NCI-H748 treated with DMSO at 0.1 percent for 48 hours (cell line): ENCODE measurements around the gene GYPC.
"Not testable (repeated sequence)": the region's sequence is repeated elsewhere in the genome, so short reads cannot be mapped to it uniquely, and the experiment has no call there.

Experiments used
- DNase-seq: peaks from one replicate; lab custom pipeline; 2025; lab: John Stamatoyannopoulos, UW

The GYPC gene

DNA sequence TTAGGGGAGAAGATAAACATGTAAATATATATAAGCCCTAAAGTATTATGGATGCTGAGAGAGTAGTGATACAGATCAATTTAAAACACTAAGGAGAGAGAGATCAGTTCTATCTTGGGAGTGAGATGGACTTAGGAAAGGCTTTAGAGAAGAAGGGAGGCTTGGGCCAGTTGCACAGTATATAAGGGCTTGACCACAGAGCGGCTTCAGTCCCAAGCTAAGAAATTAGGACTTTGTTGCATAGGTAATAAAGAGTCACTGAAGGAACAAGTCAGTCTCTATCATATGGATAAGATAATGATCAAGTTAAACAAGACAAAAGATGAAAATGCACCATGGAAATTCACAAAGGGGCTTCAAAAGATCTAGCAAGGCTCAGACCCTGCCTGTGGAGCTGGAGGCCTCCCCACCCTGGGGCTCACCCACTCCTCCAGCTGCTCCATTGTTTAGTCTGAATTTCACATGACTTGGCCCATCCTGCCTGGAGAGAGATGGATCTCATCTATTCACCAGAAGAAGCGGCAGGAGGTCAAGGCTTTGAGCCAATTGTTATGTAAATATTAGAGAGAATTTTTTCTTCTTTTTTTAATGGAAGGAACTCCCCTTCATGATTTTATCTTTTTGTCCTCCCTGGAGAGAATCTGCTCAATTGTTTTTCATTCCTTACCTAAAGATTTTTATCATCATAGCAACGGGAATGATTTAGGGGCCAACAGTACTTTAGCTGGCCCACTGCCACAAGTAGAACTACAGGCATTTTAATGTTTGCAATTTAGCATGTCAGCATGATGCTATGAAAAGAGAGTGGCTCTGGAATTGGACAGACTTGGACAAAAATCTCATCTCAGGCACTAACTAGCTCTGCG, 44.0 kb downstream of the GYPC start:
- DNase-seq, result peak; percentile 29

DNA sequence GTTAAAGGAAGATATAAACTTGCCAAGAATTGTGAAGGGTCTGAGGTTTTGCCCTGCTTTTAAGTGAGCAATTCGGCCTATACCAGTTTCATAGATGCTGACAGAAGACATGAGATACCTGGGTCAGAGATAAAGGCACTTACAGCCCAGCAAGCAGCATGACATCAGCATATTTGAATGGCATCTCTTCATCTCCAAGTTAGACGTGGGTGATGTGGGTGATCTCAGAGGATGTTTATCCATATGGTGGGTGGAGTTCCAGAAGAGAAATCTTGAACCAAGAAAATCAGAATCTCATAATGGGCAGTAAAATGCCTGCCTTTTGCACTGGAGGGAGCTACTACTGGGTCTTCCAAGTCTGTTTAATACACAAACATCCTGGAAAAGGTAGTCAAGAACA, 44.7 kb downstream of the GYPC start:
- DNase-seq, result no peak

- no peak for DNase-seq
Measured at GRCh38 chr2:126703311-126703710, 47.4 kb downstream of the GYPC start.

DNA sequence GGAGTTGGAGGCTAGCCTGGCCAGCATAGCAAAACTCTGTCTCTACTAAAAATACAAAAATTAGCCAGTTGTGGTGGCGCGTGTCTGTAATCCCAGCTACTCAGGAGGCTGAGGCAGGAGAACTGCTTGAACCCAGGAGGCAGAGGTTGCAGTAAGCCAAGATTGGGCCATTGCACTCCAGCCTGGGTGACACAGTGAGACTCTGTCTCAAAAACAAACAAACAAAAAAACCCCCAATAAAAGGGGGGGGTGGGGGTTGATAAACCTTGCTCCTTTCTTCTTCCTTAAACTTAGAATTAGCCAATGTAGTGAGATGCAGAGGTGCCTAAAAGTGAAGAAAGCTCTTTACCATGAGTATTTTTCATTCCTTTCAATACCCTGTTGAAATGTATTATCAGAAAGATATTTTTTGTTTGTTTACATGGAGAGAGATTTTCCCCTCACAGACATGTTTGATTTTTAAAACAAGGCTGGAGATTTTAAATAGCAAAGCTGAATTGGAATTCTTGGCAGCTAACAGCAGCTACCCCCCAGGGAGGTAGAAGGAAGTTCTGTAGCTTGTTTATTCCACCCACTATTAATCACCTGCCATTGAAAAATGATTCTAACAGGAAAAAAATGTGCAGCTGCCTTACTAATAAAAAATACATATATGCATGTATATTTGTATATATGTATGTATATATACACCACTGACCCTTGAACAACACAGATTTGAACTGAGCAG, 48.6 kb downstream of the GYPC start:
- no peak for DNase-seq

- no peak for DNase-seq
Measured at GRCh38 chr2:126707191-126707590, 51.2 kb downstream of the GYPC start.

DNA sequence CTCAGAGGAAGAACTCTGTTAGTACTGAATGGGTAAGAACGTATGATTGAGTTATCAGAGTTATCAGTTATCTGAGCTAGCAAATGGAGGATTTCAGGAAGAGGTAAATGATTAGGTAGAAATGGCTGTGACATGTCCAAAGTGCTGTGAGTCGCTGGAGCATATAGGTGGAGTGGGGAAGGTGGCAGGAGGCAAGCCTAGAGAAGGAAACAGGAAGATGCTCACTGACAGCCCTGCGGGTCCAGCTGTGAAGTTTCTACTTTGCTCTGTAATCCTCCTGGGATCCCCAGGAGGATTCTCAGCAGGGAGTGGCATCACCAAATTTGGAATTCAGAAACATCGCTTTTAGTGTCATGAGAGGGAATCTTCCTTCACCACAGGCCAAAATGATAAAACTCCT, 52.0 kb downstream of the GYPC start:
- no peak for DNase-seq

- no peak for DNase-seq
Measured at GRCh38 chr2:126714191-126714965, 58.4 kb downstream of the GYPC start.

GRCh38 chr2:126715111-126715510, 59.2 kb downstream of the GYPC start:
- DNase-seq, result no peak

GRCh38 chr2:126715576-126716406, 59.8 kb downstream of the GYPC start:
- DNase-seq, result no peak

DNA sequence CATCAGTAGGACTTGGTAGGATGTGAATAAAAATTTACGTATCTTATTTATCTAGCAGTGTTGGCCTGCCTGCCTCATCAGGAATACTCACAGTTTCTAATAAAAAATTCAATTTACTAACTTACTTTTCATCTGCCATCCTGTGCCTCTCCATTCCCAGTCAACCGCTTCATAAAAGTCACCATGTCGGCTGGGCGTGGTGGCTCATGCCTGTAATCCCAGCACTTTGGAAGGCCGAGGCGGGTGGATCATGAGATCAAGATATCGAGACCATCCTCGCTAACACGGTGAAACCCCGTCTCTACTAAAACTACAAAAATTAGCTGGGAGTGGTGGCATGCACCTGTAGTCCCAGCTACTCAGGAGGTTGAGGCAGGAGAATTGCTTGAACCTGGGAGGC, 61.3 kb downstream of the GYPC start:
- not testable (repeated sequence) for DNase-seq

GRCh38 chr2:126717928-126718327, 62.0 kb downstream of the GYPC start:
- DNase-seq, result no peak

GRCh38 chr2:126719191-126719832, 63.4 kb downstream of the GYPC start:
- no peak for DNase-seq

- DNase-seq, result no peak
Measured at GRCh38 chr2:126719833-126720351, 63.9 kb downstream of the GYPC start.

- no peak for DNase-seq
Measured at GRCh38 chr2:126720638-126721037, 64.7 kb downstream of the GYPC start.

DNA sequence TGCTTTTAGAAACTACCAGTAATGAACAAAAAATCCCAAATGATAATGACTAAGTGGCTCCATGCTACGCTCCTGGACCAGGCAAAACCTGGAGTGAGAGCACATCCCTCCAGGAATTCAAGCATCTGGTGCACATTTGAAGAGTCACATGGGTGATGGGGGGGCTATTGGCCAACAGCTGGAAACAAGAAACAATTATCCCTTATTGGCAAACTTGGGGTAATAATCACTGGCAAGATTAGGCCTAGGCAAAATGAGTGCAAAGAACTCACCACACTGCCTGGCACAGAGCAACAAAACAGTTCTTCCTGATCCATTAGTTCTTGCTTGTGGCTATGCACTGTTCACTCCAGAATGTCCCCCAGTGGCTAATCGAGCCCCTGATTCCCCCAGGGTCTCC, 66.1 kb downstream of the GYPC start:
- DNase-seq, result no peak

GRCh38 chr2:126722546-126722945, 66.6 kb downstream of the GYPC start:
- DNase-seq, result no peak

DNA sequence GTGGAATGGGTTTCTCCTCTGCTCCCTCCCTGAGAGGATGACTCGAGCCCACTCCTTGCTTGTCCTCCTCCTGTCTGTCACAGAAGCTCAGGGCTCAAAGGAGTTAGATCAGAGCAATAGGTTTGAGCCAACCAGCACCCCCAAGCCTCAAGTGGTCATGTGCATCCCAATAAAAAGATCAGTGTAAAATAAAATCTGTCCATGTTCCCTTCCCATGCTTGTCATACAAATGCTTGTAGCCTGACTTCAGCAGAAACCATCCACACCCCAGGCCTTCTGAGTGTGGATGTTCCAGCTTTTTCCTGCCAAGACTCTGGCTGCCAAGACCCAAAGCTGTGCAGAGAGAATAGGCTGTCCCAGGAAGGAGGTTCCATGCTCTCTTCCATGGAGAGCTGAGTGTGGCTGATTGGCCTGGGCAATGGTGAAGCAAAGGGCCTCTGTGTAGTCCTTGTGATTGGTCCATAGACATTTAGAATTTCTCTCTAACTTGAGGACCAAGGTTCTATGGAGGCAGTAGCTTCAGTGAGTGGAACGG, 67.4 kb downstream of the GYPC start:
- DNase-seq, result no peak

- no peak for DNase-seq
Measured at GRCh38 chr2:126725580-126725979, 69.6 kb downstream of the GYPC start.

DNA sequence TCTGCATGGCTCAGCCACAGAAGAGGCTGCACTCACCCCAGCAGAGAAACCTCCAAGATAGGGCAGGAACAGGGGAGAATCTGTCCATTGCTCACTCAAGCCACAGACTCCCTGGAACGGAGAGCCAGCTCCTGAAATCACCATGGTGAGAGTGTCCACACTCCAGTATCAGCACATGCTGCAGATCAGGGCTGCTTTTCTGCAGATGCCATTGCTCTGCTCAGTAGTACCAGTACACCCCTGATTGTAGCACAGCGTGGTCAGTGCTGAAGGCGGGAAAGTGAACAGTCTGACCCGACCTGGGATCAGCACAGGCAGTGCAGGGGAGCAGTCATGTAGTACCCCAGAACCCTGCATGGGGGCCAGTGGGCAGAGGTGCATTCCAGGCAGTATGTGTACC, 73.9 kb downstream of the GYPC start:
- no peak for DNase-seq

- DNase-seq, result no peak
Measured at GRCh38 chr2:126730655-126731054, 74.7 kb downstream of the GYPC start.

DNA sequence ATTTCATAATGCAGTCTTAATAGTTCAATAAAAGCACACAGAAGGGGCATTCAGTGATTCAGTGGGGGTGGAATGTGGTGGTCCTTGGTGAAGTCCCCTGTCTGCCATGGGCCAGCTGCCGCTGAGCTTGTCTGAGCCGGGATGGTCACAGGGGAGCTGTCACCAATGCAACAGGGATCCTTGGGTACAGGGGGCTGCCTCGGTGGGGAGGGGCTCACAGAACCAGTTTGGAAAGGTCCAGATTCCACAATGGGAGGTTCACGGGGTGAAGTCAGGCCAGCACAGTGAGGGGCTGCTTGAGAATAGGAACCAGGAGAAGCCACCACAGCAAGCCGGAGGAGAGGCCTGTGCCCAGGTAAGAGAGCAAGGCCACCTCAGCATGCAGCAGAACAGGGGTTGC, 75.4 kb downstream of the GYPC start:
- no peak for DNase-seq
